ENCODE results near the gene NTN1. TPM values are rescaled to one million over a fixed set of nuclear protein-coding genes. Genes with fewer than 3 reads are reported as not detected.
"Not testable (repeated sequence)": the region's sequence is repeated elsewhere in the genome, so short reads cannot be mapped to it uniquely, and the experiment has no call there.

The NTN1 gene
- total and polyA plus RNA-seq, 11 donors: 9.3 to 25.8 (median 17.3) TPM

GRCh38 chr17:9095390-9095789, 74.1 kb downstream of the NTN1 start:
- 74 to 84% (median 80%) methylated on average over 2 of the region's 2 CpGs for WGBS, 4 donors
- H3K27me3 ChIP-seq: no peaks in the 10 kb centered on the region
- ATAC-seq (no peak), DNase-seq (no peak)
- no peaks in the 10 kb centered on the region for H3K36me3 ChIP-seq
- no peak overlapping the region for H3K4me3 ChIP-seq
- intact Hi-C loops (cut with DNase I): no loop called here
- H3K4me1 ChIP-seq: peaks cover 0 to 5% (median 0%) of the 10 kb centered on the region in 12 donors
- no peak for TF ChIP-seq POLR2A (IDR thresholded peaks at IDR 0.05)
- TF ChIP-seq, protein P1, sequence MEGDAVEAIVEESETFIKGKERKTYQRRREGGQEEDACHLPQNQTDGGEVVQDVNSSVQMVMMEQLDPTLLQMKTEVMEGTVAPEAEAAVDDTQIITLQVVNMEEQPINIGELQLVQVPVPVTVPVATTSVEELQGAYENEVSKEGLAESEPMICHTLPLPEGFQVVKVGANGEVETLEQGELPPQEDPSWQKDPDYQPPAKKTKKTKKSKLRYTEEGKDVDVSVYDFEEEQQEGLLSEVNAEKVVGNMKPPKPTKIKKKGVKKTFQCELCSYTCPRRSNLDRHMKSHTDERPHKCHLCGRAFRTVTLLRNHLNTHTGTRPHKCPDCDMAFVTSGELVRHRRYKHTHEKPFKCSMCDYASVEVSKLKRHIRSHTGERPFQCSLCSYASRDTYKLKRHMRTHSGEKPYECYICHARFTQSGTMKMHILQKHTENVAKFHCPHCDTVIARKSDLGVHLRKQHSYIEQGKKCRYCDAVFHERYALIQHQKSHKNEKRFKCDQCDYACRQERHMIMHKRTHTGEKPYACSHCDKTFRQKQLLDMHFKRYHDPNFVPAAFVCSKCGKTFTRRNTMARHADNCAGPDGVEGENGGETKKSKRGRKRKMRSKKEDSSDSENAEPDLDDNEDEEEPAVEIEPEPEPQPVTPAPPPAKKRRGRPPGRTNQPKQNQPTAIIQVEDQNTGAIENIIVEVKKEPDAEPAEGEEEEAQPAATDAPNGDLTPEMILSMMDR (IDR thresholded peaks at IDR 0.05): no peak
- no peak overlapping the region for H3K27ac ChIP-seq
- H3K9me3 ChIP-seq: peaks cover 0 to 8% (median 0%) of the 10 kb centered on the region in 12 donors

GRCh38 chr17:9098242-9098825, 77.0 kb downstream of the NTN1 start:
- DNase-seq: no peak
- no peak for ATAC-seq
- WGBS, 4 donors: 85 to 88% (median 87%) methylated on average over 6 of the region's 6 CpGs
- peaks cover 0 to 10% (median 0%) of the 10 kb centered on the region in 12 donors for H3K4me1 ChIP-seq
- H3K4me3 ChIP-seq: no peak overlapping the region
- no peaks in the 10 kb centered on the region for H3K27me3 ChIP-seq
- peaks cover 0 to 8% (median 0%) of the 10 kb centered on the region in 12 donors for H3K9me3 ChIP-seq
- no peaks in the 10 kb centered on the region for H3K36me3 ChIP-seq
- no peak overlapping the region for H3K27ac ChIP-seq
- intact Hi-C loops (cut with DNase I): no loop called here
- no peak for TF ChIP-seq POLR2A (IDR thresholded peaks at IDR 0.05)
- TF ChIP-seq, protein P1 (IDR thresholded peaks at IDR 0.05): no peak

GRCh38 chr17:9101356-9101755, 80.0 kb downstream of the NTN1 start:
- Histone ChIP-seq H3K27me3 (no peaks in the 10 kb centered on the region), H3K36me3 (no peaks in the 10 kb centered on the region)
- TF ChIP-seq, protein P1 (IDR thresholded peaks at IDR 0.05): no peak
- no peak for TF ChIP-seq POLR2A (IDR thresholded peaks at IDR 0.05)

GRCh38 chr17:9103193-9103592, 81.9 kb downstream of the NTN1 start:
- not testable (repeated sequence) for ATAC-seq, H3K4me3 ChIP-seq, H3K9me3 ChIP-seq, H3K36me3 ChIP-seq, H3K27me3 ChIP-seq, DNase-seq
- H3K27ac ChIP-seq: peak overlapping the region in 1 of 12 donors; percentile 5
- intact Hi-C loops (cut with DNase I): loop anchor here in 2 of 10 donors (5.0 to 10.0 kb wide), 2 partner anchors 66 to 192 kb away; no protein-coding TSS in a partner anchor
- H3K4me1 ChIP-seq: peaks cover 0 to 18% (median 3%) of the 10 kb centered on the region in 12 donors
- 92 to 95% (median 93%) methylated on average over 3 of the region's 3 CpGs for WGBS, 4 donors

More at GRCh38 chr17:9101356-9101755, 80.0 kb downstream of the NTN1 start:
- Histone ChIP-seq H3K4me3 (no peak overlapping the region), H3K4me1 (peaks cover 0 to 18% (median 3%) of the 10 kb centered on the region in 12 donors), H3K27ac (peak overlapping the region in 4 of 12 donors; percentile 6 to 58 (median 39)), H3K9me3 (peaks cover 0 to 8% (median 0%) of the 10 kb centered on the region in 12 donors)
- DNase-seq (no peak), ATAC-seq (peak in 2 of 4 donors; percentile 6)
- intact Hi-C loops (cut with DNase I): loop anchor here in 2 of 10 donors (5.0 to 10.0 kb wide), 2 partner anchors 64 to 193 kb away; no protein-coding TSS in a partner anchor
- WGBS, 4 donors: 53 to 71% (median 65%) methylated on average over 1 of the region's 1 CpG

Measured in heart left ventricle (tissue), 16 donors.